ENCODE measurements around the gene SCFD2.

DNA sequence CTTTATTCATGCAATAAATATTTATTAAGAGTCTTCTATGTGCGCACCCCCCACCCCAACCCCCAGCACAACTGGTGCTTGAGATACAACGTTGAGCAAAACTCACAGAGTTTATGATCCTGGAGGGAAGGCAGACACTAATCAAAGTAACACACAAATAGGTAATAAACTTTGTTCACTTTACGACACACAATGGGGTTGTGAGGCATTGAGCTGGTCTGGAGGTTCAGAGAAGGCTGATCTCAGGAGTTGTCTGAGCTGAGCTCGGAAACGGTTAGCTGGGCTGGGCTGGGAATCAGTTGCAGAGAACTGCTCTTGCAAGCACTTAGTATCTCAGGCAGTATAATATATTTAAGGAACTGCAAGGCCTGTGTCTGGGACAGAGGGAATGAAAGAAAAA, 238.5 kb downstream of the SCFD2 start:
- TF ChIP-seq, protein P1, sequence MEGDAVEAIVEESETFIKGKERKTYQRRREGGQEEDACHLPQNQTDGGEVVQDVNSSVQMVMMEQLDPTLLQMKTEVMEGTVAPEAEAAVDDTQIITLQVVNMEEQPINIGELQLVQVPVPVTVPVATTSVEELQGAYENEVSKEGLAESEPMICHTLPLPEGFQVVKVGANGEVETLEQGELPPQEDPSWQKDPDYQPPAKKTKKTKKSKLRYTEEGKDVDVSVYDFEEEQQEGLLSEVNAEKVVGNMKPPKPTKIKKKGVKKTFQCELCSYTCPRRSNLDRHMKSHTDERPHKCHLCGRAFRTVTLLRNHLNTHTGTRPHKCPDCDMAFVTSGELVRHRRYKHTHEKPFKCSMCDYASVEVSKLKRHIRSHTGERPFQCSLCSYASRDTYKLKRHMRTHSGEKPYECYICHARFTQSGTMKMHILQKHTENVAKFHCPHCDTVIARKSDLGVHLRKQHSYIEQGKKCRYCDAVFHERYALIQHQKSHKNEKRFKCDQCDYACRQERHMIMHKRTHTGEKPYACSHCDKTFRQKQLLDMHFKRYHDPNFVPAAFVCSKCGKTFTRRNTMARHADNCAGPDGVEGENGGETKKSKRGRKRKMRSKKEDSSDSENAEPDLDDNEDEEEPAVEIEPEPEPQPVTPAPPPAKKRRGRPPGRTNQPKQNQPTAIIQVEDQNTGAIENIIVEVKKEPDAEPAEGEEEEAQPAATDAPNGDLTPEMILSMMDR (IDR thresholded peaks at IDR 0.05): no peak
- TF ChIP-seq POLR2A (IDR thresholded peaks at IDR 0.05): no peak
